Nephron progenitor cell (in vitro differentiated cells): ENCODE results near the gene PRR15L.

Experiments
- DNase-seq: peaks from one replicate; pipeline ENCODE4 v3.0.0; 2021
- H3K27ac Mint-ChIP-seq: 2 replicates; pipeline ENCODE4 v1.8.0; 2021; ENCODE audit warnings: mild to moderate bottlenecking, moderate library complexity, mixed read lengths
- H3K27me3 Mint-ChIP-seq: 2 replicates; pipeline ENCODE4 v1.8.0; 2021; ENCODE audit warnings: mild to moderate bottlenecking, low read depth, mixed read lengths; ENCODE audit not compliant: poor library complexity
- H3K36me3 Mint-ChIP-seq: 2 replicates; pipeline ENCODE4 v1.8.0; 2021; ENCODE audit warnings: low read depth, mixed read lengths
- H3K4me1 Mint-ChIP-seq: 2 replicates; pipeline ENCODE4 v1.8.0; 2021; ENCODE audit warnings: mixed read lengths
- H3K4me3 Mint-ChIP-seq: 2 replicates; pipeline ENCODE4 v1.8.0; 2021; ENCODE audit warnings: mild to moderate bottlenecking, moderate library complexity, mixed read lengths
- H3K9me3 Mint-ChIP-seq: 2 replicates; pipeline ENCODE4 v1.8.0; 2021; ENCODE audit warnings: mild to moderate bottlenecking, moderate library complexity, mixed read lengths
- CTCF ChIP-seq: fragments of 200-600 bp; sonication (generic); IDR thresholded peaks from 2 replicates; pipeline ENCODE4 v1.5.0; 2021; ENCODE audit warnings: antibody characterized with exemption

PRR15L gene

GRCh38 chr17:47969930-47970724 lies 12.4 kb upstream of the PRR15L start:
- Mint-ChIP-seq H3K4me1 (peaks cover 39% of the 10 kb centered on the region), H3K27ac (no peak overlapping the region), H3K9me3 (peaks cover 3% of the 10 kb centered on the region), H3K36me3 (peaks cover 14% of the 10 kb centered on the region), H3K4me3 (peak overlapping the region; percentile 63), H3K27me3 (peaks cover 8% of the 10 kb centered on the region)
- DNase-seq, result no peak
- TF ChIP-seq CTCF, result no peak

- H3K27me3 Mint-ChIP-seq, result peaks cover 8% of the 10 kb centered on the region
- no peak overlapping the region for H3K4me3 Mint-ChIP-seq
- TF ChIP-seq CTCF, result no peak
- peaks cover 3% of the 10 kb centered on the region for H3K9me3 Mint-ChIP-seq
- no peak overlapping the region for H3K27ac Mint-ChIP-seq
- no peak for DNase-seq
- H3K36me3 Mint-ChIP-seq, result peaks cover 1% of the 10 kb centered on the region
- peaks cover 27% of the 10 kb centered on the region for H3K4me1 Mint-ChIP-seq
Observed at GRCh38 chr17:47968836-47969235, 11.2 kb upstream of the PRR15L start.

- no peak for TF ChIP-seq CTCF
- Mint-ChIP-seq H3K4me3 (no peak overlapping the region), H3K9me3 (peaks cover 3% of the 10 kb centered on the region), H3K27ac (no peak overlapping the region), H3K36me3 (no peaks in the 10 kb centered on the region), H3K27me3 (peaks cover 13% of the 10 kb centered on the region), H3K4me1 (peaks cover 26% of the 10 kb centered on the region)
- no peak for DNase-seq
Observed at GRCh38 chr17:47967607-47968252, 10.0 kb upstream of the PRR15L start.

DNA sequence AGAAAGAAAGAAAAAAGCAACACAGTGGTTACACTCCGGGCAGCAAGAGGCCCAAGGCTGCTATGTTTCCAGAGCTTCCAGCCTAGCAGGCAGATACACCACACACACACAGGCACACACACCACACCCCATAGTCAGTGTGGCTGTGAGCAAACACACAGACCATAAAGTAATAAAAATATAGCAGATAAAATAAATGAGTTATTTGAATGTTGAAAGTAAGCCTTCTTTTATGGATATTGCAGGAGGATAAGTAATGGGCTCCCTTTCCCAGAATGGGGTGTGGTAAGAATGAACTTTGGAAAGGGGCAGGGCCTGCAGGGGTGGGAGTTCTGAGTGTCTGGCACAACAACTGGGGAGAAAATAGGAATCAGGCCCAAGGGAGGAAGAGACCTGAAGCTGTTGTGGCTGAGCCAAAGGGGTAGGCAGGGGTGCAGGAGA lies 8.4 kb upstream of the PRR15L start:
- no peak for TF ChIP-seq CTCF
- no peak for DNase-seq
- Mint-ChIP-seq H3K36me3 (no peaks in the 10 kb centered on the region), H3K27me3 (peaks cover 21% of the 10 kb centered on the region), H3K27ac (no peak overlapping the region), H3K4me3 (no peak overlapping the region), H3K9me3 (peaks cover 3% of the 10 kb centered on the region), H3K4me1 (peaks cover 17% of the 10 kb centered on the region)

GRCh38 chr17:47964856-47965255 lies 7.2 kb upstream of the PRR15L start:
- no peak for TF ChIP-seq CTCF
- DNase-seq, result no peak
- no peak overlapping the region for H3K4me3 Mint-ChIP-seq
- H3K27ac Mint-ChIP-seq, result no peak overlapping the region
- no peaks in the 10 kb centered on the region for H3K36me3 Mint-ChIP-seq
- H3K27me3 Mint-ChIP-seq, result peaks cover 28% of the 10 kb centered on the region
- H3K4me1 Mint-ChIP-seq, result peaks cover 4% of the 10 kb centered on the region
- H3K9me3 Mint-ChIP-seq, result peaks cover 3% of the 10 kb centered on the region
